ENCODE measurements around the gene GOLGA1.

The GOLGA1 gene

DNA sequence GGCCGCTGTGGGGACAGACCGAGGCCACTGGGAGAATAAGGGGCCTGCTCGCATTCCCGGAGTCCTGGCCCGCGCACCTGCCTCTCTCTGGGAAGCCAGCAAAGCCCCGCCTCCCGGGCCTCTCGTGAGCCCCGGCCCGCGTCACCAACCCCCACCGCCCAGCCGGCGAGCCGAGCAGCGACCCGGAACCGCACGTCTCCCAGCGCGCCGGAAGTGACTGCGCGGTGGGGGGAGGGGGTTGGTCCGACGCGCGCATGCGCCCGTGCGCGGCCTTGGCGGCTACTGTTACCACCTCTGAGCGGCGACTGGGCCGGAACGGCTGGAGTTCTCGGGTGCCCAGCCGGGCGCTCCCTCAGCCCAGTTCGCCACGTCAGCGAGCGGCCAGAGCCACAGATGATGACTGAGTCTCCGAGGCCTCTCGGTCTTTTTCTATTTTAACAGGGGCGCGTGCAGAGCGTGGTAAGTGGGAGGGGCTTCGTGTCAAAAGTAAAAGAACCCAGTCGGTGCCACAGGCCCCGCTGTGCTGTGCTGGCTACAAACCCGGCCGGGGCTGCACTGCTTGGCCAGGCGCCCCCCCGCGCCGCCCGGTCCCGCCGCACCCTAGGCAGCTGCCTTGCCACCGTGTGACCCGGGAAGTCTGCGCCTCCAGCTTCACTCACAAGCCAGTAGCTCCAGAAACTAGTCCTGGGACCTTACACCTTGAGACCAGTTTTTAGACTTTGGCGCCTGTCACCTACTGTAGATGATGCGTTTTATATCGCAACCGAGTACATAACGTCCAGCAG, at the start of gene GOLGA1:
GOLGA1 (minus strand) TSS at position 190 of the 785 bp plus-strand sequence. CDS start 2,372 bp downstream, outside the sequence.
- no peak for TF ChIP-seq EZH2phosphoT487 (IDR thresholded peaks at IDR 0.05; ENCODE audit: low read depth)
- Histone ChIP-seq H3K27me3 (ENCODE audit: low read depth, low read length) (no peaks in the 10 kb centered on the region), H3K27ac (ENCODE audit: low read length) (peak within 1 kb of the TSS; percentile 66), H3K4me1 (ENCODE audit: low read length) (peaks cover 12% of the 10 kb centered on the region), H3K4me3 (ENCODE audit: low read length) (peak within 1 kb of the TSS; percentile 85), H3K9ac (ENCODE audit: low read length) (peak within 1 kb of the TSS; percentile 70), H2AFZ (ENCODE audit: low read depth, low read length) (peak within 1 kb of the TSS; percentile 59), H4K20me1 (ENCODE audit: insufficient read depth, low read length) (no peaks in the 10 kb centered on the region), H3K9me3 (ENCODE audit: insufficient read depth, low read length) (no peaks in the 10 kb centered on the region), H3K36me3 (replicated peaks; ENCODE audit: low read depth, low read length) (peaks cover 1% of the 10 kb centered on the region), H3K4me2 (ENCODE audit: low read length) (peak within 1 kb of the TSS; percentile 78), H3K79me2 (ENCODE audit: low read length) (peaks cover 5% of the 10 kb centered on the region; the same call in 1 of the 2 replicates)

DNA sequence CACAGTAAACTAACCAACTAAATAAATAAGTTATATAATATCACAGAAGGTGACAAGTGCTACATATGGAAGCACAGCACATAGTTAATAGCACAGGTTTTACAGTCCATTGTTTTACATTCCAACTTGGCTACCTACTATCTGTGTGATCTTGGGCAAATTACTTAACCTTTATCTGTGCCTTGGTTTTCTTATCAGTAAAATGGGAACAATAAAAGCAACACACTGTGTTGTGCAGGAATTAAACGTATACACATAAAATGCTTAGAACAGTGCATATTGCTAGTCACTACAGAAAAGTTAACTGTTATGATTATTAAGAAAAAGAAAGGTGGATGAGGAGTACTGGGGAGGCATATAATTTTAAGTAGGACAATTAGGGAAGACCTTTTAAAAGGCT, 42.8 kb upstream of the GOLGA1 start:
- H3K79me2 ChIP-seq (ENCODE audit: low read length), result no peaks in the 10 kb centered on the region
- no peak overlapping the region for H3K4me2 ChIP-seq (ENCODE audit: low read length)
- no peaks in the 10 kb centered on the region for H3K27me3 ChIP-seq (ENCODE audit: low read depth, low read length)
- H3K4me1 ChIP-seq (ENCODE audit: low read length), result no peaks in the 10 kb centered on the region
- H3K27ac ChIP-seq (ENCODE audit: low read length), result no peak overlapping the region
- H4K20me1 ChIP-seq (ENCODE audit: insufficient read depth, low read length), result no peaks in the 10 kb centered on the region
- no peak overlapping the region for H3K4me3 ChIP-seq (ENCODE audit: low read length)
- no peak overlapping the region for H2AFZ ChIP-seq (ENCODE audit: low read depth, low read length)
- no peak overlapping the region for H3K9ac ChIP-seq (ENCODE audit: low read length)
- no peaks in the 10 kb centered on the region for H3K9me3 ChIP-seq (ENCODE audit: insufficient read depth, low read length)
- no peaks in the 10 kb centered on the region for H3K36me3 ChIP-seq (replicated peaks; ENCODE audit: low read depth, low read length)
- no peak for TF ChIP-seq CTCF (IDR thresholded peaks at IDR 0.05; ENCODE audit: low read depth, low read length)
- no peak for TF ChIP-seq EZH2phosphoT487 (IDR thresholded peaks at IDR 0.05; ENCODE audit: low read depth)

GRCh38 chr9:124980431-124980830, 39.5 kb upstream of the GOLGA1 start:
- no peaks in the 10 kb centered on the region for H3K79me2 ChIP-seq (ENCODE audit: low read length)
- H3K27me3 ChIP-seq (ENCODE audit: low read depth, low read length), result no peaks in the 10 kb centered on the region
- H3K27ac ChIP-seq (ENCODE audit: low read length), result no peak overlapping the region
- no peaks in the 10 kb centered on the region for H4K20me1 ChIP-seq (ENCODE audit: insufficient read depth, low read length)
- H3K36me3 ChIP-seq (replicated peaks; ENCODE audit: low read depth, low read length), result no peaks in the 10 kb centered on the region
- TF ChIP-seq EZH2phosphoT487 (IDR thresholded peaks at IDR 0.05; ENCODE audit: low read depth) (no peak), CTCF (IDR thresholded peaks at IDR 0.05; ENCODE audit: low read depth, low read length) (no peak)
- H3K9me3 ChIP-seq (ENCODE audit: insufficient read depth, low read length), result no peaks in the 10 kb centered on the region
- H3K9ac ChIP-seq (ENCODE audit: low read length), result no peak overlapping the region
- no peak overlapping the region for H3K4me3 ChIP-seq (ENCODE audit: low read length)
- H2AFZ ChIP-seq (ENCODE audit: low read depth, low read length), result no peak overlapping the region
- H3K4me2 ChIP-seq (ENCODE audit: low read length), result no peak overlapping the region
- H3K4me1 ChIP-seq (ENCODE audit: low read length), result no peaks in the 10 kb centered on the region

GRCh38 chr9:124975131-124975530, 34.2 kb upstream of the GOLGA1 start:
- Histone ChIP-seq H3K9ac (ENCODE audit: low read length) (no peak overlapping the region), H3K27ac (ENCODE audit: low read length) (no peak overlapping the region), H3K9me3 (ENCODE audit: insufficient read depth, low read length) (no peaks in the 10 kb centered on the region), H4K20me1 (ENCODE audit: insufficient read depth, low read length) (no peaks in the 10 kb centered on the region), H2AFZ (ENCODE audit: low read depth, low read length) (no peak overlapping the region), H3K36me3 (replicated peaks; ENCODE audit: low read depth, low read length) (no peaks in the 10 kb centered on the region), H3K27me3 (ENCODE audit: low read depth, low read length) (no peaks in the 10 kb centered on the region), H3K79me2 (ENCODE audit: low read length) (no peaks in the 10 kb centered on the region), H3K4me2 (ENCODE audit: low read length) (no peak overlapping the region), H3K4me1 (ENCODE audit: low read length) (no peaks in the 10 kb centered on the region), H3K4me3 (ENCODE audit: low read length) (no peak overlapping the region)
- TF ChIP-seq EZH2phosphoT487 (IDR thresholded peaks at IDR 0.05; ENCODE audit: low read depth) (no peak), CTCF (IDR thresholded peaks at IDR 0.05; ENCODE audit: low read depth, low read length) (no peak)
